Ascending aorta (tissue), 2 donors: ENCODE data around the gene PANX1. TPM values are rescaled to one million over a fixed set of nuclear protein-coding genes. Genes with fewer than 3 reads are reported as not detected.

ENCODE experiments used
- DNase-seq, 2 donors: peaks; one replicate each; pipeline ENCODE4 v3.0.0-alpha.2; 2019; ENCODE audit warnings: low spot score in 2 of 2
- H3K27ac ChIP-seq, 2 donors: fragments of 200-600 bp; sonication (generic); one replicate each; pipeline ENCODE4 v1.5.1; 2016 to 2017; ENCODE audit warnings: mild to moderate bottlenecking in 1 of 2
- H3K27me3 ChIP-seq: fragments of 200-600 bp; sonication (generic); one replicate; pipeline ENCODE4 v1.5.1; 2017
- H3K36me3 ChIP-seq, 2 donors: fragments of 200-600 bp; sonication (generic); one replicate each; pipeline ENCODE4 v1.5.1; 2016
- H3K4me1 ChIP-seq, 2 donors: fragments of 200-600 bp; sonication (generic); one replicate each; pipeline ENCODE4 v1.5.1; 2016 to 2017; ENCODE audit warnings: mild to moderate bottlenecking in 1 of 2
- H3K4me3 ChIP-seq, 2 donors: fragments of 200-600 bp; sonication (generic); one replicate each; pipeline ENCODE4 v1.5.1; 2016 to 2017; ENCODE audit warnings: mild to moderate bottlenecking in 1 of 2
- H3K9me3 ChIP-seq, 2 donors: fragments of 200-600 bp; sonication (generic); one replicate each; pipeline ENCODE4 v1.5.1; 2016
- intact Hi-C: fragments of 100-400 bp; cut with DNase I; formaldehyde crosslinking; loops from one replicate; pipeline ENCODE4 v1.15.1; 2023
- total RNA-seq: library from RNA; depleted of rRNA; stranded (reverse); fragments of >200 nt; gene quantifications from one replicate; pipeline ENCODE4 v1.1.0, GENCODE V29; 2016
- TF ChIP-seq, protein P1 (sequence below), 3 experiments: fragments of 200-600 bp in 2 of 3; fragments of 450-650 bp in 1 of 3; sonication (generic) in 2 of 3; IDR thresholded peaks; one replicate each; pipeline ENCODE4 v1.5.1; 2016 to 2019; ENCODE audit warnings: antibody characterized with exemption in 3 of 3, mild to moderate bottlenecking in 1 of 3, moderate library complexity in 1 of 3

The PANX1 gene
- total RNA-seq, 1 donor from 2014 or later = 24.4 TPM

DNA sequence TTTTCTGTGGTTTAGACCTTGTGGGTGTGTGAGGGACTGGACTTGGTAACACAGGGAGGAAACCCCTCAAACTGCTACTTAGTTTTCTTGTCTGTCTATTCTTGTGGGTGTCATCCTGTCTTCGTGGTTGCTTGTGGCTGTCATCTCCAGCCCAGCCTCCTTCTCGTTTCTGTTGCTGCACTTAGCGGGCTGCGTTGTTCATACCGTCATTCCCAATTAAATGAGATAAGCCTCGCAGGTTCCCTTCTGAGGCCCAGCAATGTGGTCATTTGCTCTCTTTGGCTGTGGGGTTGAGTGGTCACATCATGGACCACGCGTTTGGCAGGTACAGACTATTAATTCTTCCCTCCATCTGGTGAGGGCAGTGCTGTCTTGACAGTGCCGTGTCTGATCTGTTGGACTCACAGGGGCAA lies 18.8 kb downstream of the PANX1 start:
- intact Hi-C loops = loop anchor here (10.0 kb wide), 1 partner anchor 927 kb away; no protein-coding TSS in a partner anchor
- no peak for DNase-seq
- no peaks in the 10 kb centered on the region for H3K36me3 ChIP-seq
- TF ChIP-seq, protein P1, sequence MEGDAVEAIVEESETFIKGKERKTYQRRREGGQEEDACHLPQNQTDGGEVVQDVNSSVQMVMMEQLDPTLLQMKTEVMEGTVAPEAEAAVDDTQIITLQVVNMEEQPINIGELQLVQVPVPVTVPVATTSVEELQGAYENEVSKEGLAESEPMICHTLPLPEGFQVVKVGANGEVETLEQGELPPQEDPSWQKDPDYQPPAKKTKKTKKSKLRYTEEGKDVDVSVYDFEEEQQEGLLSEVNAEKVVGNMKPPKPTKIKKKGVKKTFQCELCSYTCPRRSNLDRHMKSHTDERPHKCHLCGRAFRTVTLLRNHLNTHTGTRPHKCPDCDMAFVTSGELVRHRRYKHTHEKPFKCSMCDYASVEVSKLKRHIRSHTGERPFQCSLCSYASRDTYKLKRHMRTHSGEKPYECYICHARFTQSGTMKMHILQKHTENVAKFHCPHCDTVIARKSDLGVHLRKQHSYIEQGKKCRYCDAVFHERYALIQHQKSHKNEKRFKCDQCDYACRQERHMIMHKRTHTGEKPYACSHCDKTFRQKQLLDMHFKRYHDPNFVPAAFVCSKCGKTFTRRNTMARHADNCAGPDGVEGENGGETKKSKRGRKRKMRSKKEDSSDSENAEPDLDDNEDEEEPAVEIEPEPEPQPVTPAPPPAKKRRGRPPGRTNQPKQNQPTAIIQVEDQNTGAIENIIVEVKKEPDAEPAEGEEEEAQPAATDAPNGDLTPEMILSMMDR (IDR thresholded peaks at IDR 0.05) = no peak
- H3K4me3 ChIP-seq = no peak overlapping the region
- peaks cover 17 to 48% of the 10 kb centered on the region in 2 donors for H3K4me1 ChIP-seq
- no peak overlapping the region for H3K27ac ChIP-seq
- no peaks in the 10 kb centered on the region for H3K27me3 ChIP-seq
- no peaks in the 10 kb centered on the region for H3K9me3 ChIP-seq

DNA sequence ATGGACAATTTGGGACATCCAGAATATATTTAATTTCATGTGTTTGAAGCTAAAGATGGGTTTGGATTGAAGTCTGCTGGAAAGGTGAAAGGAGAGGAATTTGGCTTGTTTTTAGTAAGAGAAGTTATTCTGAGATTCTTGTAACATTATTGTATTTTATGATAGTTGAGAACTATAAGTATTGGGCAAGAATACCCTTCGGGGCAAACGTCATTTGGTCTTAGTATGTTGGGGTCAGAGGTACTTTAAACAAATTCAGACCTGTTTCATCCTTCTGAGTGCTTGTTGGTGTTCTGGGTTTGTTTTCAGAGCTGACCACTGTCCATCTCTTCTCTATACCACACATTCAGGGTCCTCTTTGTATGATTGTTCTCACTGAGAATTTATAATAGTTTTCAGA lies 19.5 kb downstream of the PANX1 start:
- Histone ChIP-seq H3K27ac (no peak overlapping the region), H3K4me3 (no peak overlapping the region), H3K27me3 (no peaks in the 10 kb centered on the region), H3K4me1 (peaks cover 22 to 49% of the 10 kb centered on the region in 2 donors), H3K9me3 (no peaks in the 10 kb centered on the region), H3K36me3 (no peaks in the 10 kb centered on the region)
- no peak for DNase-seq
- TF ChIP-seq, protein P1 (IDR thresholded peaks at IDR 0.05) = no peak
- intact Hi-C loops = loop anchor here (10.0 kb wide), 1 partner anchor 927 kb away; no protein-coding TSS in a partner anchor

DNA sequence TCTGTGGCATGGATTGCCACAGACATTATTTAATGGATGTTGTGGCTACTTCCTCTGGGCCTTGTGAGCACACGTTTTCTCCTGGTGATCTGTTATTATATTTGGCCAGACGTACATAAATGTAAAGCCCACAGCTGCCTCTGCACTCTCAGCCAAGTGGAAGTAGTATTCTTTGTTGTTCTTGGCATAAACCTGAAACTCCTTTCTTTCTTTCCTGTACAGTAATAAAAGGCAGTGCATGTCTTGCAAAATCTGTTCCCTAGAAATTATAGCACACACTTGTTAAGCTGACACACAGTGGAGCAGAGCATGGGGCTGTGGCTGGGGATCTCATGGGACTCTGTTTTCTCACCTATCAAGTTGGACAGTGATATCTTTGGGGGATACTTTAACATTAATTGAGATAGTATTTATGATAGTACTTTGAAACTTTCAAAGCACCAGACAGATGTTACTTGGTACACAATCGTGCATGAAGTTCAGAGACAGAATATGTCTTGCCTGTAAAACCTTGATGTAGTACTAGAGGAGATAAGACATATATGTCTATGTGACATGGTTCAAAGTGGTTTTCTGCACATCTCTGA lies 20.9 kb downstream of the PANX1 start:
- Histone ChIP-seq H3K36me3 (no peaks in the 10 kb centered on the region), H3K4me3 (no peak overlapping the region), H3K27ac (no peak overlapping the region), H3K9me3 (no peaks in the 10 kb centered on the region), H3K4me1 (peaks cover 22 to 46% of the 10 kb centered on the region in 2 donors), H3K27me3 (no peaks in the 10 kb centered on the region)
- intact Hi-C loops = loop anchor here (2.0 to 10.0 kb wide), 2 partner anchors 15 to 925 kb away; no protein-coding TSS in a partner anchor
- TF ChIP-seq, protein P1 (IDR thresholded peaks at IDR 0.05) = no peak
- no peak for DNase-seq

GRCh38 chr11:94150056-94150455 lies 21.4 kb downstream of the PANX1 start:
- H3K4me1 ChIP-seq = peaks cover 22 to 46% of the 10 kb centered on the region in 2 donors
- no peak overlapping the region for H3K27ac ChIP-seq
- H3K27me3 ChIP-seq = no peaks in the 10 kb centered on the region
- H3K9me3 ChIP-seq = no peaks in the 10 kb centered on the region
- DNase-seq = no peak
- TF ChIP-seq, protein P1 (IDR thresholded peaks at IDR 0.05) = no peak
- peaks cover 0 to 3% of the 10 kb centered on the region in 2 donors for H3K36me3 ChIP-seq
- intact Hi-C loops = loop anchor here (2.0 kb wide), 1 partner anchor 15 kb away; no protein-coding TSS in a partner anchor
- H3K4me3 ChIP-seq = no peak overlapping the region

GRCh38 chr11:94150704-94151685 lies 22.4 kb downstream of the PANX1 start:
- TF ChIP-seq, protein P1 (IDR thresholded peaks at IDR 0.05) = no peak
- no peaks in the 10 kb centered on the region for H3K9me3 ChIP-seq
- no peak for DNase-seq
- H3K4me3 ChIP-seq = no peak overlapping the region
- H3K36me3 ChIP-seq = peaks cover 0 to 4% of the 10 kb centered on the region in 2 donors
- H3K4me1 ChIP-seq = peaks cover 22 to 46% of the 10 kb centered on the region in 2 donors
- intact Hi-C loops = loop anchor here (2.0 kb wide), 1 partner anchor 16 kb away; no protein-coding TSS in a partner anchor
- no peaks in the 10 kb centered on the region for H3K27me3 ChIP-seq
- H3K27ac ChIP-seq = peak overlapping the region; percentile 70 to 84
